OCI-LY7 (cell line): ENCODE measurements around the gene TRIM61. TPM values are rescaled to one million over a fixed set of nuclear protein-coding genes. Genes with fewer than 3 reads are reported as not detected.
"Not testable (repeated sequence)": the region's sequence is repeated elsewhere in the genome, so short reads cannot be mapped to it uniquely, and the experiment has no call there.

Experiments used
- Bru-seq: library from RNA; stranded (reverse); fragments of 400-500 nt; gene quantifications from one replicate; lab custom pipeline; 2021; lab: Mats Ljungman, UMichigan
- BruChase-seq, 2 experiments: library from RNA; stranded (reverse); fragments of 400-500 nt; gene quantifications; one replicate each; lab custom pipeline; 2021; lab: Mats Ljungman, UMichigan
- BruUV-seq: library from RNA; stranded (reverse); fragments of 400-500 nt; replicated peaks from 2 replicates; lab custom pipeline; 2021; lab: Mats Ljungman, UMichigan
- CTCF ChIA-PET: fragments of 300-600 bp; sonication (Branson Sonifier 250); formaldehyde crosslinking; loops from one replicate; lab custom pipeline; 2022; ENCODE audit warnings: antibody characterized with exemption; ENCODE audit not compliant: unreplicated experiment; lab: Charles Lee
- POLR2A ChIA-PET: fragments of 300-600 bp; sonication (Branson Sonifier 250); formaldehyde crosslinking; loops from one replicate; lab custom pipeline; 2022; ENCODE audit warnings: antibody characterized with exemption; lab: Charles Lee
- DNase-seq: peaks from one replicate; pipeline ENCODE4 v3.0.0-alpha.2; 2015; ENCODE audit warnings: low spot score
- H2AFZ ChIP-seq: fragments of 200-600 bp; sonication (generic), shearing (Covaris generic); 2 replicates; pipeline ENCODE4 v1.6.1; 2014; ENCODE audit warnings: mild to moderate bottlenecking, antibody characterized with exemption, low read length, moderate library complexity
- H3K27ac ChIP-seq: fragments of 200-600 bp; sonication (generic); 2 replicates; pipeline ENCODE4 v1.5.1; 2014; ENCODE audit warnings: mixed run types, low read depth, mild to moderate bottlenecking, moderate library complexity, low read length, inconsistent platforms; ENCODE audit not compliant: poor library complexity, severe bottlenecking
- H3K36me3 ChIP-seq: fragments of 200-600 bp; sonication (generic); 2 replicates; pipeline ENCODE4 v1.6.1; 2014; ENCODE audit warnings: mild to moderate bottlenecking, antibody characterized with exemption, low read length, moderate library complexity, mixed read lengths; ENCODE audit not compliant: insufficient read depth
- H3K4me1 ChIP-seq: fragments of 200-600 bp; sonication (generic); 2 replicates; pipeline ENCODE4 v1.5.1; 2014; ENCODE audit warnings: mild to moderate bottlenecking, low read length; ENCODE audit not compliant: insufficient read depth, poor library complexity, severe bottlenecking
- H3K4me2 ChIP-seq: fragments of 200-600 bp; sonication (generic); 2 replicates; pipeline ENCODE4 v1.6.1; 2014; ENCODE audit warnings: mild to moderate bottlenecking, low read length
- H3K4me3 ChIP-seq: fragments of 200-600 bp; sonication (generic); 2 replicates; pipeline ENCODE4 v1.5.1; 2014; ENCODE audit warnings: mild to moderate bottlenecking, low read depth, low read length; ENCODE audit not compliant: poor library complexity, severe bottlenecking
- H3K79me2 ChIP-seq: fragments of 200-600 bp; sonication (generic); 2 replicates; pipeline ENCODE4 v1.6.1; 2016; ENCODE audit warnings: low read depth, mild to moderate bottlenecking, low read length, moderate library complexity, mixed read lengths; ENCODE audit not compliant: insufficient read depth
- H3K9me2 ChIP-seq: fragments of 200-600 bp; sonication (generic); 2 replicates; pipeline ENCODE4 v1.6.1; 2016; ENCODE audit warnings: mild to moderate bottlenecking, low read length, mixed read lengths; ENCODE audit not compliant: insufficient read depth
- H3K9me3 ChIP-seq: fragments of 200-600 bp; sonication (generic); 2 replicates; pipeline ENCODE4 v1.6.1; 2014; ENCODE audit warnings: mild to moderate bottlenecking, mixed run types, low read length, mixed read lengths
- H4K20me1 ChIP-seq: fragments of 200-600 bp; sonication (generic); 2 replicates; pipeline ENCODE4 v1.6.1; 2014; ENCODE audit warnings: mild to moderate bottlenecking, antibody characterized with exemption, low read length, moderate library complexity, mixed read lengths; ENCODE audit not compliant: insufficient read depth
- CTCF ChIP-seq: fragments of 200-600 bp; sonication (generic); conservative IDR thresholded peaks from 2 replicates; pipeline ENCODE4 v1.5.1; 2014; ENCODE audit warnings: mild to moderate bottlenecking, antibody characterized with exemption, low read length, moderate library complexity, mixed read lengths
- EZH2phosphoT487 ChIP-seq: fragments of 200-600 bp; sonication (generic); IDR thresholded peaks from 2 replicates; pipeline ENCODE4 v1.6.1; 2018; ENCODE audit warnings: low read depth, borderline replicate concordance, mild to moderate bottlenecking, mixed run types, antibody characterized with exemption, low read length, moderate library complexity, mixed read lengths
- intact Hi-C: fragments of 100-400 bp; cut with micrococcal nuclease; formaldehyde crosslinking; loops from one replicate; pipeline ENCODE4 v1.10.0; 2022; ENCODE audit not compliant: unreplicated experiment
- long read RNA-seq: library from polyadenylated mRNA; stranded (forward); transcript quantifications from one replicate; pipeline ENCODE4 v2.0.0, GENCODE V29; 2022
- total RNA-seq, 2 experiments: library from RNA; depleted of rRNA in 1 of 2; stranded (reverse); fragments of >200 nt in 1 of 2; shearing (Covaris generic) in 1 of 2; gene quantifications; 2 replicates each; pipeline ENCODE4 v1.2.3, GENCODE V29; 2014 to 2022

Gene TRIM61
- 2.8 and 3.1 TPM in 2 replicates for total RNA-seq (2014; rRNA removed; shearing (Covaris generic))
- total RNA-seq (2022): 5.2 and 6.1 TPM in 2 replicates
- Bru-seq, nascent RNA: percentile 57 among the genes with signal in this experiment
- percentile 52 among the genes with signal in this experiment for BruChase-seq, experiment 1, labeled RNA remaining after a 6-hour chase
- percentile 58 among the genes with signal in this experiment for BruChase-seq, experiment 2, labeled RNA remaining after a 2-hour chase
- long read RNA-seq, partial matches to known transcripts: 7 of 8 reads
- long read RNA-seq, other reads (novel, unspliced or antisense): 1 of 8 reads

DNA sequence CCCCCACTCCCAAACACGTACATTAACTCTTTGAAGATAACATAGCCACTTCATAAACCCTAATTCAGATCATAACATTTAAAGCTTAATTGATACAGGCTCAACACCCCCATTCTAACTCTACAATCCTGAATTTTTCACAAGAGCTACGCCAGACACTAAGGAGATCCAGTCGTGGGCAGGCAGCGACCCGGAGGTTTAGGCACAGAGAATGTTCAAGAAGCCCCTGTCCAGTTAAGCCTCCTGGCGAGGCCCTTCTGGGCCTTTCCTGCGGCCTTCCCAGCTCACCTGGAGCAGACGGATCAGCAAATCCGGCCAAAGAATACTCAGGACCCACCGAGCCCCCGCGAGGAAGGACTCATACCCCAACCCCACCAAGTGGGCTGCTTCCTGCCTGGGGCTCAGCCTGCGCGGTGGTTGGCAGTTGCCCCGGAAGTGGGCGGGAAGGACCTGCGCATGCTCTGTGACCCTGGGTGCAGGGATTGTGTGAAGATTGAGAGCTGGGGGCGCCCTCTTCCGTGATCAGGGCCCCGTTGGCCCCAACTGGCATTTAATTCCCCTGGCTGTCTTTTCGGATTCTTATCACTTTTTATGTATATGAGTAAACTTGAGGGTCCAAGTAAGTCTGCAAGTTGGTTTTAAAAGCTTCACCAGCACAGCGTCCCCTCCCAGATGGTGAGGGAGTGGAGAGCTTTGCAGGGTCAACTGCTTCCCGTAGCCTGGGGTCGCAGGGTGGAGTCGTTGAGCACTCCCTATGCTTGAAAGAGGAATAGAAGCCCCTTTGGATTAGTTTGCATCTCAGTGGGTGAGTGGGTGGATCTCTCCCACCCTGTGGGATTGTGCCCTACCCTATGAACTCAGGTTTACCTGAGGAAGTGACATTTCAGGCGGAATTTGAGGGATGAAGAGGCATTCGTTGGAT lies at the start of gene TRIM61:
Gene TRIM61, minus strand, starts transcription at position 415 of the 922 bp plus-strand sequence. CDS start 7,655 bp downstream, outside the sequence.
- TF ChIP-seq EZH2phosphoT487 (no peak), CTCF (peak; percentile 77)
- BruUV-seq: no TSS peak
- peak within 1 kb of the TSS; percentile 99 for H2AFZ ChIP-seq
- peaks cover 28% of the 10 kb centered on the region for H3K36me3 ChIP-seq
- no peaks in the 10 kb centered on the region for H4K20me1 ChIP-seq
- CTCF ChIA-PET: interaction anchor here (0.7 to 1.4 kb wide), 4 partner anchors 12 to 197 kb away, joined by 3 to 4 read pairs (median 4); no protein-coding TSS in a partner anchor
- H3K4me2 ChIP-seq: peak within 1 kb of the TSS; percentile 70
- intact Hi-C loops: loop anchor here (2.0 to 10.0 kb wide), 5 partner anchors 29 to 947 kb away; partner anchors contain the start of gene TMEM192
- peak within 1 kb of the TSS; percentile 80 for H3K4me3 ChIP-seq
- no peaks in the 10 kb centered on the region for H3K9me2 ChIP-seq
- H3K4me1 ChIP-seq: peaks cover 11% of the 10 kb centered on the region
- H3K9me3 ChIP-seq: no peaks in the 10 kb centered on the region
- H3K79me2 ChIP-seq: peaks cover 13% of the 10 kb centered on the region; the same call in 1 of the 2 replicates
- H3K27ac ChIP-seq: peak within 1 kb of the TSS; percentile 4
- DNase-seq: peak; percentile 91
- POLR2A ChIA-PET: interaction anchor here (0.5 to 2.3 kb wide), 20 partner anchors 9 to 1511 kb away, joined by 3 to 39 read pairs (median 4); partner anchors contain the start of gene TMEM192

GRCh38 chr4:165025782-165026181 lies 48.3 kb upstream of the TRIM61 start:
- BruUV-seq, H4K20me1 ChIP-seq, POLR2A ChIA-PET, DNase-seq, intact Hi-C loops, H3K4me2 ChIP-seq, H3K79me2 ChIP-seq, H3K4me3 ChIP-seq, H3K9me2 ChIP-seq, CTCF ChIA-PET, H3K27ac ChIP-seq, H3K4me1 ChIP-seq, H3K36me3 ChIP-seq, H2AFZ ChIP-seq, H3K9me3 ChIP-seq: not testable (repeated sequence)

DNA sequence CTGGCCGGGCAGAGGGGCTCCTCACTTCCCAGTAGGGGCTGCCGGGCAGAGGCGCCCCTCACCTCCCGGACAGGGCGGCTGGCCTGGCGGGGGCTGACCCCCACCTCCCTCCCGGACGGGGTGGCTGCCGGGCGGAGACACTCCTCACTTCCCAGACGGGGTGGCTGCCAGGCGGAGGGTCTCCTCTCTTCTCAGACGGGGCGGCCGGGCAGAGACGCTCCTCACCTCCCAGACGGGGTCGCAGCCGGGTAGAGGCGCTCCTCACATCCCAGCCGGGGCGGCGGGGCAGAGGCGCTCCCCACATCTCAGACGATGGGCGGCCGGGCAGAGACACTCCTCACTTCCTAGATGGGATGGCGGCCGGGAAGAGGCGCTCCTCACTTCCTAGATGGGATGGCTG lies 42.5 kb upstream of the TRIM61 start:
- not testable (repeated sequence) for H3K4me3 ChIP-seq

More for the DNA sequence above, 42.5 kb upstream of the TRIM61 start:
- POLR2A ChIA-PET, DNase-seq, H2AFZ ChIP-seq, H3K79me2 ChIP-seq, H3K36me3 ChIP-seq, intact Hi-C loops, H3K9me3 ChIP-seq, H4K20me1 ChIP-seq, H3K27ac ChIP-seq, H3K4me1 ChIP-seq, H3K9me2 ChIP-seq, CTCF ChIA-PET, BruUV-seq, H3K4me2 ChIP-seq: not testable (repeated sequence)
